ENCODE data around the gene TTC7B. TPM values are rescaled to one million over a fixed set of nuclear protein-coding genes. Genes with fewer than 3 reads are reported as not detected.
A peak's percentile ranks its signal among the peaks of the same experiment; 100 is the strongest.

Gene TTC7B
- total and polyA plus RNA-seq, 2 experiments from 2014 or later = 68.1 to 75.8 TPM

- Histone ChIP-seq H3K27ac (no peak overlapping the region), H3K4me1 (ENCODE audit: low read depth) (no peaks in the 10 kb centered on the region)
Observed at GRCh38 chr14:90514566-90514965, 301.7 kb downstream of the TTC7B start.

GRCh38 chr14:90514015-90514398, 302.2 kb downstream of the TTC7B start:
- Histone ChIP-seq H3K27me3 (no peaks in the 10 kb centered on the region), H3K4me1 (ENCODE audit: low read depth) (no peaks in the 10 kb centered on the region), H3K36me3 (no peaks in the 10 kb centered on the region), H3K27ac (no peak overlapping the region), H3K4me3 (no peak overlapping the region), H3K9me3 (ENCODE audit: low read depth) (no peaks in the 10 kb centered on the region)
- TF ChIP-seq, protein P1, sequence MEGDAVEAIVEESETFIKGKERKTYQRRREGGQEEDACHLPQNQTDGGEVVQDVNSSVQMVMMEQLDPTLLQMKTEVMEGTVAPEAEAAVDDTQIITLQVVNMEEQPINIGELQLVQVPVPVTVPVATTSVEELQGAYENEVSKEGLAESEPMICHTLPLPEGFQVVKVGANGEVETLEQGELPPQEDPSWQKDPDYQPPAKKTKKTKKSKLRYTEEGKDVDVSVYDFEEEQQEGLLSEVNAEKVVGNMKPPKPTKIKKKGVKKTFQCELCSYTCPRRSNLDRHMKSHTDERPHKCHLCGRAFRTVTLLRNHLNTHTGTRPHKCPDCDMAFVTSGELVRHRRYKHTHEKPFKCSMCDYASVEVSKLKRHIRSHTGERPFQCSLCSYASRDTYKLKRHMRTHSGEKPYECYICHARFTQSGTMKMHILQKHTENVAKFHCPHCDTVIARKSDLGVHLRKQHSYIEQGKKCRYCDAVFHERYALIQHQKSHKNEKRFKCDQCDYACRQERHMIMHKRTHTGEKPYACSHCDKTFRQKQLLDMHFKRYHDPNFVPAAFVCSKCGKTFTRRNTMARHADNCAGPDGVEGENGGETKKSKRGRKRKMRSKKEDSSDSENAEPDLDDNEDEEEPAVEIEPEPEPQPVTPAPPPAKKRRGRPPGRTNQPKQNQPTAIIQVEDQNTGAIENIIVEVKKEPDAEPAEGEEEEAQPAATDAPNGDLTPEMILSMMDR (IDR thresholded peaks at IDR 0.05; ENCODE audit: low read depth, low read length) = no peak
- DNase-seq (ENCODE audit: low read depth in 1 of 2, low spot score in 1 of 2) = no peak

More at GRCh38 chr14:90514566-90514965, 301.7 kb downstream of the TTC7B start:
- no peaks in the 10 kb centered on the region for H3K27me3 ChIP-seq
- H3K4me3 ChIP-seq = no peak overlapping the region
- no peaks in the 10 kb centered on the region for H3K36me3 ChIP-seq
- no peak for DNase-seq (ENCODE audit: low read depth in 1 of 2, low spot score in 1 of 2)
- H3K9me3 ChIP-seq (ENCODE audit: low read depth) = no peaks in the 10 kb centered on the region
- TF ChIP-seq, protein P1 (IDR thresholded peaks at IDR 0.05; ENCODE audit: low read depth, low read length) = no peak

- Histone ChIP-seq H3K27ac (no peak overlapping the region), H3K36me3 (no peaks in the 10 kb centered on the region), H3K4me3 (no peak overlapping the region), H3K27me3 (no peaks in the 10 kb centered on the region), H3K9me3 (ENCODE audit: low read depth) (no peaks in the 10 kb centered on the region), H3K4me1 (ENCODE audit: low read depth) (no peaks in the 10 kb centered on the region)
- peak in 1 of 2 donors; percentile 78 for DNase-seq (ENCODE audit: low read depth in 1 of 2, low spot score in 1 of 2)
- TF ChIP-seq, protein P1 (IDR thresholded peaks at IDR 0.05; ENCODE audit: low read depth, low read length) = no peak
Observed at GRCh38 chr14:90513161-90514014, 302.8 kb downstream of the TTC7B start.

DNA sequence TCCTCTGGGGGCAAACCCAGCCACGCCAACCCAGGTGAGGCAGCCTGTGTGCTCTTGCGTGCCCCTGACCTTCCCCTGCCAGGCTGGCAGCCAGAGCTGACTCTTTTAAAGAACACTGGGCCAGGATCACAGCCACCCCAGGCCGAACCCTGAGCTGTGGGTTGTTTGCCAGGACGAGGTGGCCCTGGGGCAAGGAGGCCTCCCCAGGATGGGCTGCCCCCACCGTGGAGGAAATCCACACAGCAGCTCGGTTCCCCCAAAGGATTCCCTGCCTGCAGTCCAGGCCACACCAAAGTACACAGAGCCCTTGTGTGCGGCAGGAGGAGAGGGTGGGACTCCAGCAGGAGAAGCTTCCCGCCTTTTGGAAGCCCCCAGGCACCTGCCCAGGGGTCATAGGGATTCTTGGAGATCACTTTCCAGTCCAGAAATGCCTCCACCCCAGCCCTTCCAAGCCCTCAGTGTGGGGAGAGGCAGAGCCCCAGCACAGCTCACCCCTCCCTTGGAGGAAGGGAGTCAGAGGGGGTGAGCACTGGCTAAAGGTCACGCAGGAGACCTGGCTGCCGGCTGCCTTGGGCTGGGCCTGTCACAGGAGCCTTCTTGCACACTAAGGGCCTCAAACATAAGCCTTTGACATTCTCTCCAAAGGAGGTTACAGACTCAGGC, 303.8 kb downstream of the TTC7B start:
- no peak overlapping the region for H3K27ac ChIP-seq
- TF ChIP-seq, protein P1 (IDR thresholded peaks at IDR 0.05; ENCODE audit: low read depth, low read length) = no peak
- H3K4me3 ChIP-seq = no peak overlapping the region

DNA sequence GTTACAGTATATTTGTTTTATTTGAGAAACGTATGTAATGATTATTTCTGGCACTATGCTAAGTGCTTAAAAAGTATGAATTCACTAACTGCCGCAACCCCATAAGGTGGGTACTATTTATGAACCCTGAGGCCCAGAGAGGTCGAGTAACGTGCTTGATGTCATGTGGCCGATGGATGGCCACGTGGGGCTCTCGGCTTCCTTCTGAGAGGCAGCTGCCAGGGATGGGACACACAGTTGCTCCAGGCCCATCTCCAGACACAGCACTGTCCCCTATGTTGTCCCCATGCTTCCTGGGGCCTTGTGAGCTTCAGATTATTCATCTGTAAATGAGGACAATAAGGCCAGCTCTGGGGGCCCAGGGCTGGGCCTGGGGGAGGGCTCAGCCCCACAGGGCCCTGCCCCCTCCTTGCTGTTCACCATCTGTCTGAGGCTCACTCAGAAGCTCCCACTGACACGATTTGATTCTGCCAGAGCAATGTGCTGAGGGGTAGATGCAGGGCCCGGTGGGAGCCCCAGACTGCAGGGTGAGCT, 304.4 kb downstream of the TTC7B start:
- no peak for DNase-seq (ENCODE audit: low read depth in 1 of 2, low spot score in 1 of 2)
- H3K4me3 ChIP-seq = no peak overlapping the region
- TF ChIP-seq, protein P1 (IDR thresholded peaks at IDR 0.05; ENCODE audit: low read depth, low read length) = no peak
- no peaks in the 10 kb centered on the region for H3K4me1 ChIP-seq (ENCODE audit: low read depth)
- H3K9me3 ChIP-seq (ENCODE audit: low read depth) = no peaks in the 10 kb centered on the region
- no peak overlapping the region for H3K27ac ChIP-seq
- no peaks in the 10 kb centered on the region for H3K27me3 ChIP-seq
- H3K36me3 ChIP-seq = no peaks in the 10 kb centered on the region

More for the DNA sequence above, 303.8 kb downstream of the TTC7B start:
- no peak for DNase-seq (ENCODE audit: low read depth in 1 of 2, low spot score in 1 of 2)
- H3K9me3 ChIP-seq (ENCODE audit: low read depth) = no peaks in the 10 kb centered on the region
- H3K36me3 ChIP-seq = no peaks in the 10 kb centered on the region
- no peaks in the 10 kb centered on the region for H3K27me3 ChIP-seq
- H3K4me1 ChIP-seq (ENCODE audit: low read depth) = no peaks in the 10 kb centered on the region

Measured in cardiac muscle cell (in vitro differentiated cells and primary cell).